ENCODE results near the gene CEP104.
A peak's percentile ranks its signal among the peaks of the same experiment; 100 is the strongest.

Gene CEP104

GRCh38 chr1:3864884-3865283, 7.9 kb upstream of the CEP104 start:
- DNase-seq: peak; percentile 14

- no peak for DNase-seq
Measured at GRCh38 chr1:3863231-3863935, 6.4 kb upstream of the CEP104 start.

GRCh38 chr1:3858231-3858981, 1.4 kb upstream of the CEP104 start:
- DNase-seq: peak; percentile 1

GRCh38 chr1:3857791-3858129, 749 bp upstream of the CEP104 start:
- DNase-seq: no peak

- no peak for DNase-seq
Measured at GRCh38 chr1:3852711-3853485, 4.1 kb downstream of the CEP104 start.

- DNase-seq: no peak
Measured at GRCh38 chr1:3852091-3852490, 4.9 kb downstream of the CEP104 start.

- DNase-seq: no peak
Measured at GRCh38 chr1:3851292-3851691, 5.7 kb downstream of the CEP104 start.

GRCh38 chr1:3850857-3851256, 6.2 kb downstream of the CEP104 start:
- no peak for DNase-seq

- DNase-seq: no peak
Measured at GRCh38 chr1:3847081-3847480, 9.9 kb downstream of the CEP104 start.

- DNase-seq: no peak
Measured at GRCh38 chr1:3846541-3846940, 10.5 kb downstream of the CEP104 start.

GRCh38 chr1:3842912-3843311, 14.1 kb downstream of the CEP104 start:
- no peak for DNase-seq

GRCh38 chr1:3841491-3841890, 15.5 kb downstream of the CEP104 start:
- no peak for DNase-seq

- no peak for DNase-seq
Measured at GRCh38 chr1:3838788-3839187, 18.2 kb downstream of the CEP104 start.

- DNase-seq: no peak
Measured at GRCh38 chr1:3837685-3838084, 19.3 kb downstream of the CEP104 start.

- no peak for DNase-seq
Measured at GRCh38 chr1:3837200-3837599, 19.8 kb downstream of the CEP104 start.

GRCh38 chr1:3836421-3836820, 20.6 kb downstream of the CEP104 start:
- no peak for DNase-seq

- DNase-seq: no peak
Measured at GRCh38 chr1:3834701-3835100, 22.3 kb downstream of the CEP104 start.

GRCh38 chr1:3831689-3832088, 25.3 kb downstream of the CEP104 start:
- DNase-seq: no peak

- no peak for DNase-seq
Measured at GRCh38 chr1:3828391-3828790, 28.6 kb downstream of the CEP104 start.

- no peak for DNase-seq
Measured at GRCh38 chr1:3827813-3828307, 29.2 kb downstream of the CEP104 start.

- DNase-seq: no peak
Measured at GRCh38 chr1:3825356-3825755, 31.7 kb downstream of the CEP104 start.

- DNase-seq: no peak
Measured at GRCh38 chr1:3824650-3825049, 32.4 kb downstream of the CEP104 start.

GRCh38 chr1:3822421-3822820, 34.6 kb downstream of the CEP104 start:
- no peak for DNase-seq

GRCh38 chr1:3821908-3822307, 35.1 kb downstream of the CEP104 start:
- no peak for DNase-seq
